A549 treated with AZD2906 at 1 μM for 4 hours (cell line): Measurements from ENCODE around the gene SLC6A13. TPM values are rescaled to one million over a fixed set of nuclear protein-coding genes. Genes with fewer than 3 reads are reported as not detected.

ENCODE experiments used
- total RNA-seq: library from RNA; stranded (reverse); fragments of 200-300 nt; extraction: Qiagen RNA extraction; gene quantifications from 5 replicates; pipeline ENCODE4 v1.2.3, GENCODE V29; 2022

SLC6A13 gene
- 0.22 to 0.36 TPM (median 0.26 TPM) in 5 replicates for total RNA-seq

DNA sequence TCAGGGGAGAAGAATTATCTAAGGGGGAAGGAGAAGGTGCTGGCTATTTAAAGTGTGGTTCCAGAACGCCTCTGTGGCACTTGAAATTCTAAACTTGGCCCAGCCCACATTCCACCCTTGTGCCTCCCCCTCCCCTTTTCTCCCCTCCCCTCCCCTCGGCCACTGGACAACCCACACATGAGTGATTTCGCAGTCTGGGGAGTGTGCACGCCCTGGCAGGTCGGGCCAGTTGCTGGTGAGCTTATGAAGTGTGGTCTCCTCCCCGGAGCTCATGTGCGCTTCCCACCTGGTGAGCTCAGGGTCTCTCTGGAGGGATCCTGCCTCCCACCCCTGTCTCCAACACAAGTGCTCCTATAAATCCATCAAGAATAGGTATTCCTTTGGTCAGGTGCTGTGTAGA lies at the start of gene SLC6A13:
TSS of gene SLC6A13 (minus strand) at position 20 of the 400 bp plus-strand sequence. CDS start 2,784 bp downstream, outside the sequence.

DNA sequence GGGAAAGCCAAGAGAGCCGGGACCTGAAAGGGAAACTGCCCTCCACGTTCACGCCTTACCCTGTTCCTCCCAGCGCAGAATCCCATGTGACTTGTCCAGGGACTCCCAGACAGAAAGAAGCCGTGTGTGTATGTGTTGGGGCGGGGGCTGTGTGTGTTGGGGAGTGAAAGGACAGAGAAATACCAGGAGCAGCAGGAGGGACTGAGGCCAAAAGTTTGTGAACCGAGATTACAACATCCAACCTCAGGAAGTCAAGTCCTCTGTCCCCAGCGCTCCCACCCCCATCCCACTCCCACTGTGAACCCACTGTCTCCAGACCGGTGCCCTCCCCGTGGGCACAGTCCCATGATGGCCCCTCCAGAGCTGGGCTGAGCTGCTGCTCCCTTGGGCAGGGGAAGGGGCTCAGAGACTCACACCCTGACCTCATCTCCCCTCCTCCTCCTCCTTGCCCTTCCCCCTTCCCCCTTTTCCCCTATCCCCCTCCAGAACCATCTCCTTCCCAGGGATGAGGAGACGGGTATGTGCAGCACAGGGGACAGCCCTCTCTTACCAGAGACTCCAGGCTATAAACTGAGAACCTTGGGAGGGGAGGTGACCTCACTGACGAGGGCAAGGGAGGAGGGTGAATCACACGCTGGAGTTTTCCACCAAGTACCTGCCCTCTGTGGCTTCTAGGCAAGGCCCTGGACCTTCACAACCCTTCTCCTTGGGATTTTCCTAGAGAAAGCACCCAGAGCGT lies 48.5 kb downstream of the SLC6A13 start, which contains the start of gene SLC6A12:
TSS of gene SLC6A12 (minus strand) at position 155 of the 739 bp plus-strand sequence. CDS start 4,171 bp downstream, outside the sequence.

Other genes starting within 250 kb of the SLC6A13 start
- gene IQSEC3, start 196.1 kb downstream of the SLC6A13 start, total RNA-seq: 0.02 to 0.16 TPM (median 0.05 TPM) in 5 replicates
- gene SLC6A12, start 48.7 kb downstream of the SLC6A13 start, total RNA-seq: 0.82 to 1.2 TPM (median 1.0 TPM) in 5 replicates
- gene KDM5A, start 126.5 kb upstream of the SLC6A13 start, total RNA-seq: 17.2 to 24.8 TPM (median 21.5 TPM) in 5 replicates
- gene CCDC77, start 138.8 kb upstream of the SLC6A13 start, total RNA-seq: 10.2 to 12.8 TPM (median 10.8 TPM) in 5 replicates
- 0.44 to 0.82 TPM (median 0.54 TPM) in 5 replicates for gene B4GALNT3, start 197.1 kb upstream of the SLC6A13 start, total RNA-seq